ENCODE data around the gene CCNT2.
"Not testable (repeated sequence)": the region's sequence is repeated elsewhere in the genome, so short reads cannot be mapped to it uniquely, and the experiment has no call there.

The CCNT2 gene

GRCh38 chr2:134918526-134919340 lies at the start of gene CCNT2:
Gene CCNT2 (plus strand): TSS chr2:134918822. CDS start chr2:134918855, 33 bp downstream.
- DNase-seq = peak; percentile 100

GRCh38 chr2:134869946-134870736 lies 48.5 kb upstream of the CCNT2 start:
- DNase-seq = no peak

GRCh38 chr2:134873152-134873551 lies 45.5 kb upstream of the CCNT2 start:
- DNase-seq = no peak

- DNase-seq = no peak
Observed at GRCh38 chr2:134875309-134875708, 43.3 kb upstream of the CCNT2 start.

- DNase-seq = no peak
Observed at GRCh38 chr2:134882773-134883172, 35.8 kb upstream of the CCNT2 start.

GRCh38 chr2:134883552-134884293 lies 34.9 kb upstream of the CCNT2 start:
- DNase-seq = no peak

- no peak for DNase-seq
Observed at GRCh38 chr2:134884435-134884834, 34.2 kb upstream of the CCNT2 start.

GRCh38 chr2:134892282-134893035 lies 26.2 kb upstream of the CCNT2 start:
- no peak for DNase-seq

- no peak for DNase-seq
Observed at GRCh38 chr2:134897932-134898331, 20.7 kb upstream of the CCNT2 start.

- DNase-seq = no peak
Observed at GRCh38 chr2:134899204-134899603, 19.4 kb upstream of the CCNT2 start.

GRCh38 chr2:134900151-134900550 lies 18.5 kb upstream of the CCNT2 start:
- DNase-seq = no peak

GRCh38 chr2:134903701-134904100 lies 14.9 kb upstream of the CCNT2 start:
- not testable (repeated sequence) for DNase-seq

GRCh38 chr2:134905168-134905567 lies 13.5 kb upstream of the CCNT2 start:
- DNase-seq = no peak

GRCh38 chr2:134906726-134907125 lies 11.9 kb upstream of the CCNT2 start:
- no peak for DNase-seq

GRCh38 chr2:134907441-134908116 lies 11.0 kb upstream of the CCNT2 start:
- DNase-seq = not testable (repeated sequence)

GRCh38 chr2:134910763-134911399 lies 7.7 kb upstream of the CCNT2 start:
- no peak for DNase-seq

- no peak for DNase-seq
Observed at GRCh38 chr2:134911400-134911785, 7.2 kb upstream of the CCNT2 start.

- no peak for DNase-seq
Observed at GRCh38 chr2:134912361-134912760, 6.3 kb upstream of the CCNT2 start.

GRCh38 chr2:134917360-134917865 lies 1.2 kb upstream of the CCNT2 start:
- no peak for DNase-seq

GRCh38 chr2:134917888-134918525 lies 615 bp upstream of the CCNT2 start:
- DNase-seq = no peak

All from CD4-positive, alpha-beta T cell treated with Interleukin-15 for 1 hour (primary cell).